T-helper 2 cell treated with Interferon-gamma antibody and Interleukin-4, amounts not matched to agents 5 μg/mL and 100 μg/mL, for 36 hours (primary cell): ENCODE results near the gene LY9.

Experiments
- DNase-seq: peaks from one replicate; pipeline ENCODE4 v3.0.0; 2021; ENCODE audit warnings: low spot score
- H3K27ac Mint-ChIP-seq: one replicate; pipeline ENCODE4 v1.8.0; 2021; ENCODE audit warnings: mild to moderate bottlenecking, mixed read lengths
- H3K27me3 Mint-ChIP-seq: one replicate; pipeline ENCODE4 v1.8.0; 2021; ENCODE audit warnings: low read depth, mixed read lengths
- H3K36me3 Mint-ChIP-seq: one replicate; pipeline ENCODE4 v1.8.0; 2021; ENCODE audit warnings: low read depth, mixed read lengths
- H3K4me1 Mint-ChIP-seq: one replicate; pipeline ENCODE4 v1.8.0; 2021; ENCODE audit warnings: low read depth, mixed read lengths
- H3K4me3 Mint-ChIP-seq: one replicate; pipeline ENCODE4 v1.8.0; 2022; ENCODE audit warnings: mild to moderate bottlenecking, moderate library complexity, mixed read lengths
- H3K9me3 Mint-ChIP-seq: one replicate; pipeline ENCODE4 v1.8.0; 2021; ENCODE audit warnings: mixed read lengths

The LY9 gene

GRCh38 chr1:160795951-160796383 lies at the start of gene LY9:
LY9 (plus strand) TSS chr1:160796174; CDS start chr1:160796188, 14 bp downstream.
- Mint-ChIP-seq H3K27ac (peak within 1 kb of the TSS; percentile 93), H3K27me3 (no peaks in the 10 kb centered on the region), H3K4me3 (peak within 1 kb of the TSS; percentile 88), H3K36me3 (peaks cover 4% of the 10 kb centered on the region), H3K4me1 (peaks cover 62% of the 10 kb centered on the region), H3K9me3 (no peaks in the 10 kb centered on the region)
- peak; percentile 85 for DNase-seq

GRCh38 chr1:160746836-160747500 lies 49.0 kb upstream of the LY9 start:
- Mint-ChIP-seq H3K4me3 (no peak overlapping the region), H3K9me3 (no peaks in the 10 kb centered on the region), H3K27me3 (no peaks in the 10 kb centered on the region), H3K4me1 (peaks cover 72% of the 10 kb centered on the region), H3K36me3 (peaks cover 11% of the 10 kb centered on the region), H3K27ac (no peak overlapping the region)
- no peak for DNase-seq

GRCh38 chr1:160747717-160748116 lies 48.3 kb upstream of the LY9 start:
- Mint-ChIP-seq H3K27me3 (no peaks in the 10 kb centered on the region), H3K9me3 (no peaks in the 10 kb centered on the region), H3K4me1 (peaks cover 68% of the 10 kb centered on the region), H3K27ac (no peak overlapping the region), H3K4me3 (no peak overlapping the region), H3K36me3 (peaks cover 11% of the 10 kb centered on the region)
- no peak for DNase-seq

GRCh38 chr1:160748181-160748877 lies 47.6 kb upstream of the LY9 start:
- no peak overlapping the region for H3K27ac Mint-ChIP-seq
- peaks cover 7% of the 10 kb centered on the region for H3K36me3 Mint-ChIP-seq
- H3K4me1 Mint-ChIP-seq, result peaks cover 62% of the 10 kb centered on the region
- DNase-seq, result no peak
- H3K4me3 Mint-ChIP-seq, result no peak overlapping the region
- no peaks in the 10 kb centered on the region for H3K9me3 Mint-ChIP-seq
- no peaks in the 10 kb centered on the region for H3K27me3 Mint-ChIP-seq

GRCh38 chr1:160748878-160749269 lies 47.1 kb upstream of the LY9 start:
- no peak for DNase-seq
- H3K27ac Mint-ChIP-seq, result no peak overlapping the region
- peaks cover 60% of the 10 kb centered on the region for H3K4me1 Mint-ChIP-seq
- H3K36me3 Mint-ChIP-seq, result peaks cover 7% of the 10 kb centered on the region
- H3K9me3 Mint-ChIP-seq, result no peaks in the 10 kb centered on the region
- no peaks in the 10 kb centered on the region for H3K27me3 Mint-ChIP-seq
- H3K4me3 Mint-ChIP-seq, result no peak overlapping the region

GRCh38 chr1:160750608-160751007 lies 45.4 kb upstream of the LY9 start:
- H3K9me3 Mint-ChIP-seq, result no peaks in the 10 kb centered on the region
- no peaks in the 10 kb centered on the region for H3K27me3 Mint-ChIP-seq
- H3K4me1 Mint-ChIP-seq, result peaks cover 44% of the 10 kb centered on the region
- peaks cover 4% of the 10 kb centered on the region for H3K36me3 Mint-ChIP-seq
- no peak overlapping the region for H3K27ac Mint-ChIP-seq
- no peak overlapping the region for H3K4me3 Mint-ChIP-seq
- no peak for DNase-seq

GRCh38 chr1:160752406-160752805 lies 43.6 kb upstream of the LY9 start:
- Mint-ChIP-seq H3K27ac (no peak overlapping the region), H3K27me3 (no peaks in the 10 kb centered on the region), H3K4me3 (no peak overlapping the region), H3K9me3 (peaks cover 6% of the 10 kb centered on the region), H3K4me1 (peaks cover 46% of the 10 kb centered on the region), H3K36me3 (peaks cover 4% of the 10 kb centered on the region)
- DNase-seq, result no peak

- Mint-ChIP-seq H3K4me3 (no peak overlapping the region), H3K4me1 (peaks cover 42% of the 10 kb centered on the region), H3K36me3 (peaks cover 4% of the 10 kb centered on the region), H3K9me3 (peaks cover 6% of the 10 kb centered on the region), H3K27me3 (no peaks in the 10 kb centered on the region), H3K27ac (no peak overlapping the region)
- DNase-seq, result no peak
These were observed 43.0 kb upstream of the LY9 start for GRCh38 chr1:160752924-160753323.

GRCh38 chr1:160753594-160753993 lies 42.4 kb upstream of the LY9 start:
- no peak for DNase-seq
- peaks cover 4% of the 10 kb centered on the region for H3K36me3 Mint-ChIP-seq
- H3K4me1 Mint-ChIP-seq, result peaks cover 36% of the 10 kb centered on the region
- H3K9me3 Mint-ChIP-seq, result peaks cover 6% of the 10 kb centered on the region
- no peaks in the 10 kb centered on the region for H3K27me3 Mint-ChIP-seq
- H3K4me3 Mint-ChIP-seq, result no peak overlapping the region
- H3K27ac Mint-ChIP-seq, result no peak overlapping the region

- DNase-seq, result no peak
- Mint-ChIP-seq H3K4me3 (no peak overlapping the region), H3K27ac (no peak overlapping the region), H3K36me3 (peaks cover 4% of the 10 kb centered on the region), H3K9me3 (peaks cover 6% of the 10 kb centered on the region), H3K4me1 (peaks cover 35% of the 10 kb centered on the region), H3K27me3 (no peaks in the 10 kb centered on the region)
These were observed 40.5 kb upstream of the LY9 start for GRCh38 chr1:160755461-160755860.

GRCh38 chr1:160755911-160756848 lies 39.8 kb upstream of the LY9 start:
- Mint-ChIP-seq H3K4me1 (peaks cover 28% of the 10 kb centered on the region), H3K27ac (peak overlapping the region; percentile 63), H3K4me3 (no peak overlapping the region), H3K27me3 (no peaks in the 10 kb centered on the region), H3K9me3 (peaks cover 6% of the 10 kb centered on the region), H3K36me3 (peaks cover 1% of the 10 kb centered on the region)
- DNase-seq, result no peak

- no peak for DNase-seq
- peaks cover 6% of the 10 kb centered on the region for H3K9me3 Mint-ChIP-seq
- H3K4me1 Mint-ChIP-seq, result peaks cover 24% of the 10 kb centered on the region
- no peaks in the 10 kb centered on the region for H3K27me3 Mint-ChIP-seq
- H3K4me3 Mint-ChIP-seq, result no peak overlapping the region
- peaks cover 1% of the 10 kb centered on the region for H3K36me3 Mint-ChIP-seq
- H3K27ac Mint-ChIP-seq, result peak overlapping the region; percentile 8
These were observed 39.1 kb upstream of the LY9 start for GRCh38 chr1:160756849-160757201.

- no peaks in the 10 kb centered on the region for H3K27me3 Mint-ChIP-seq
- no peak overlapping the region for H3K27ac Mint-ChIP-seq
- H3K4me3 Mint-ChIP-seq, result no peak overlapping the region
- H3K9me3 Mint-ChIP-seq, result peaks cover 6% of the 10 kb centered on the region
- H3K36me3 Mint-ChIP-seq, result peaks cover 1% of the 10 kb centered on the region
- peaks cover 18% of the 10 kb centered on the region for H3K4me1 Mint-ChIP-seq
- no peak for DNase-seq
These were observed 37.5 kb upstream of the LY9 start for GRCh38 chr1:160758521-160758920.

GRCh38 chr1:160759740-160760139 lies 36.2 kb upstream of the LY9 start:
- H3K9me3 Mint-ChIP-seq, result peaks cover 6% of the 10 kb centered on the region
- no peak for DNase-seq
- peaks cover 16% of the 10 kb centered on the region for H3K4me1 Mint-ChIP-seq

More at GRCh38 chr1:160759740-160760139, 36.2 kb upstream of the LY9 start:
- H3K36me3 Mint-ChIP-seq, result no peaks in the 10 kb centered on the region
- H3K4me3 Mint-ChIP-seq, result no peak overlapping the region
- H3K27ac Mint-ChIP-seq, result no peak overlapping the region
- H3K27me3 Mint-ChIP-seq, result no peaks in the 10 kb centered on the region
